PFSK-1 (cell line): ENCODE measurements around the gene CD63.

Experiments
- FOXP2 ChIP-seq: optimal IDR thresholded peaks from 2 replicates; pipeline ENCODE3; 2011; ENCODE audit warnings: borderline replicate concordance, control low read depth, inconsistent platforms; ENCODE audit not compliant: insufficient read depth; ENCODE audit errors: extremely low read length, extremely low read depth
- POLR2AphosphoS5 ChIP-seq: IDR thresholded peaks from 2 replicates; pipeline ENCODE4 v1.6.1; 2012; ENCODE audit warnings: low read depth, mild to moderate bottlenecking, control low read depth, low read length, moderate library complexity
- REST ChIP-seq, 2 experiments: IDR thresholded peaks; 2 replicates each; pipeline versions ENCODE4 v1.6.1 to v1.8.0; 2011 to 2012; ENCODE audit warnings: low read depth in 2 of 2, low read length in 2 of 2, control low read depth in 1 of 2, inconsistent platforms in 1 of 2, mild to moderate bottlenecking in 1 of 2, moderate library complexity in 1 of 2; ENCODE audit not compliant: insufficient read depth in 1 of 2
- SIN3A ChIP-seq: IDR thresholded peaks from 2 replicates; pipeline ENCODE4 v1.6.1; 2012; ENCODE audit warnings: mild to moderate bottlenecking, low read length, moderate library complexity, borderline replicate concordance; ENCODE audit not compliant: insufficient read depth
- TAF1 ChIP-seq: IDR thresholded peaks from 2 replicates; pipeline ENCODE4 v1.6.1; 2012; ENCODE audit warnings: low read length, control low read depth, borderline replicate concordance; ENCODE audit not compliant: insufficient read depth

GRCh38 chr12:55695349-55695748 is 33.5 kb downstream of the CD63 start:
- no peak for TF ChIP-seq POLR2AphosphoS5
- TF ChIP-seq FOXP2, result no peak
- TF ChIP-seq TAF1, result no peak
- no peak for TF ChIP-seq REST (IDR thresholded peaks at IDR 0.05; ENCODE audit: insufficient read depth in 1 of 2, low read depth in 2 of 2, low read length in 2 of 2)
- TF ChIP-seq SIN3A, result no peak
